A673 (cell line): ENCODE data around the gene RELCH.

ENCODE experiments used
- EZH2 ChIP-seq: fragments of 200-600 bp; sonication (generic); IDR thresholded peaks from 2 replicates; pipeline ENCODE4 v1.6.1; 2017; ENCODE audit warnings: borderline replicate concordance, low read depth, mild to moderate bottlenecking, mixed read lengths, antibody characterized with exemption, low read length; ENCODE audit not compliant: poor library complexity, severe bottlenecking
- TF ChIP-seq, protein P1 (sequence below): fragments of 300-800, 200-600 bp; sonication (generic); conservative IDR thresholded peaks from 2 replicates; pipeline ENCODE4 v1.5.1; 2017; ENCODE audit warnings: low read depth, mild to moderate bottlenecking, antibody characterized with exemption, low read length, moderate library complexity, mixed read lengths

DNA sequence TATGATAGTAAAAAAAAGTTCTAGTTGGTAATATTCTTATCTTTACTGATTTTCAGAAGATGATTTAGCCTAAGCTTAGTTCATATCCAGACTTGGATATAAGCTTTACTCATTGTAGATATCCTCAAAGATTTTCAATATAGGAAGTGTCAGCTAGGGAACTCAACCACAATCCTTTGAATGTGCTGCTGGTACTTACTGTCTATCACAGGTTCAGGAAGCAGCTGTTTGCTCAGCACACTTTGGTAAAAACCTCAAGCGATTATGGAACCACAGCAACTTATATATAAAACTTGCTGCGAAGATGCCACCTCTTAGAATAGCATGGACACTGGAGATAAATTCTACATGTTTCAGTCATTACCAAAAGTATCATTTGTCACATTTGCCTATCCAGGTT lies 77.9 kb downstream of the RELCH start:
- TF ChIP-seq, protein P1, sequence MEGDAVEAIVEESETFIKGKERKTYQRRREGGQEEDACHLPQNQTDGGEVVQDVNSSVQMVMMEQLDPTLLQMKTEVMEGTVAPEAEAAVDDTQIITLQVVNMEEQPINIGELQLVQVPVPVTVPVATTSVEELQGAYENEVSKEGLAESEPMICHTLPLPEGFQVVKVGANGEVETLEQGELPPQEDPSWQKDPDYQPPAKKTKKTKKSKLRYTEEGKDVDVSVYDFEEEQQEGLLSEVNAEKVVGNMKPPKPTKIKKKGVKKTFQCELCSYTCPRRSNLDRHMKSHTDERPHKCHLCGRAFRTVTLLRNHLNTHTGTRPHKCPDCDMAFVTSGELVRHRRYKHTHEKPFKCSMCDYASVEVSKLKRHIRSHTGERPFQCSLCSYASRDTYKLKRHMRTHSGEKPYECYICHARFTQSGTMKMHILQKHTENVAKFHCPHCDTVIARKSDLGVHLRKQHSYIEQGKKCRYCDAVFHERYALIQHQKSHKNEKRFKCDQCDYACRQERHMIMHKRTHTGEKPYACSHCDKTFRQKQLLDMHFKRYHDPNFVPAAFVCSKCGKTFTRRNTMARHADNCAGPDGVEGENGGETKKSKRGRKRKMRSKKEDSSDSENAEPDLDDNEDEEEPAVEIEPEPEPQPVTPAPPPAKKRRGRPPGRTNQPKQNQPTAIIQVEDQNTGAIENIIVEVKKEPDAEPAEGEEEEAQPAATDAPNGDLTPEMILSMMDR, result no peak
- TF ChIP-seq EZH2, result no peak
